Central memory CD8-positive, alpha-beta T cell (primary cell): ENCODE measurements around the gene CKM.
A peak's percentile ranks its signal among the peaks of the same experiment; 100 is the strongest.

Experiments used
- ATAC-seq: fragments of 150-1000 bp; cut with Tn5 transposase; replicated peaks from 2 replicates; pipeline ENCODE4 v1.10.0; 2022; ENCODE audit warnings: mild to moderate bottlenecking, moderate FRiP score, moderate number of reproducible peaks; ENCODE audit not compliant: poor library complexity, severe bottlenecking; ENCODE audit errors: extremely low read depth
- DNase-seq, 2 donors: peaks; one replicate each; pipeline ENCODE4 v3.0.0; 2021; ENCODE audit warnings: low spot score in 2 of 2
- H3K27ac Mint-ChIP-seq: one replicate; pipeline ENCODE4 v1.8.0; 2022; ENCODE audit warnings: low read depth, mild to moderate bottlenecking, moderate library complexity, mixed read lengths
- H3K27me3 Mint-ChIP-seq: one replicate; pipeline ENCODE4 v1.8.0; 2022; ENCODE audit warnings: mixed read lengths
- H3K36me3 Mint-ChIP-seq: one replicate; pipeline ENCODE4 v1.8.0; 2022; ENCODE audit warnings: mild to moderate bottlenecking, moderate library complexity, mixed read lengths; ENCODE audit not compliant: insufficient read depth
- H3K4me1 Mint-ChIP-seq: one replicate; pipeline ENCODE4 v1.8.0; 2022; ENCODE audit warnings: mixed read lengths
- H3K4me3 Mint-ChIP-seq: one replicate; pipeline ENCODE4 v1.8.0; 2022; ENCODE audit warnings: mild to moderate bottlenecking, moderate library complexity, mixed read lengths
- H3K9me3 Mint-ChIP-seq: one replicate; pipeline ENCODE4 v1.8.0; 2022; ENCODE audit warnings: mixed read lengths

The CKM gene

DNA sequence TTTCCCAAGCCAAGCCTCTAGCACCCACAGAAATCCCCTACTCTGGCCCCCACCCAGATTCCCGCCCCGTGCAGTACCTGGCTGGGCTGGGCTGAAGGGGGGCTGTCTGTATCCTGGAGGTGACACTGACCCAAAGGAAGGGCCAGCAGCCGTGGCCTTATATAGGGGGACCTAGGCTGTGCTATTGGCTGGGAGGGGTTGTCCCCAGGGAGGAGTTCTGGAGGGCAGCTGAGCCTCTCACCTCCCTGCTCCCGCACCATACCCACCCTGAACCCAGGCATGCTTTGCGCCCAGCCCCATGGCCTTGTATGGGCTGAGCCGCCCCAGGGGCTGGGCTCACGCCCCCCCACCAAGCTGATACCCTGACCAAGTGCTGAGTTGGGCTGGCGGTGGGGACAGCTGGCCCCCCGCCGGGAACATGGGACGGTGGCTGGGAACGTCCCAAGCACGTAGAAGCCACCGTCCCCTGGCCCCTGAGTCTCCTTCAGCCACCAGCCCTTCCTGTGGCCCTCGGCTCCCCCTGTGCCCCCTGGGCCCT lies at the start of gene CKM:
CKM (minus strand) TSS at position 132 of the 538 bp plus-strand sequence. CDS start 3,162 bp downstream, outside the sequence.
- Mint-ChIP-seq H3K4me3 (no peak within 1 kb of the TSS), H3K27ac (no peak within 1 kb of the TSS), H3K4me1 (peaks cover 6% of the 10 kb centered on the region), H3K36me3 (no peaks in the 10 kb centered on the region), H3K9me3 (no peaks in the 10 kb centered on the region), H3K27me3 (peaks cover 56% of the 10 kb centered on the region)
- ATAC-seq: no peak
- no peak for DNase-seq

DNA sequence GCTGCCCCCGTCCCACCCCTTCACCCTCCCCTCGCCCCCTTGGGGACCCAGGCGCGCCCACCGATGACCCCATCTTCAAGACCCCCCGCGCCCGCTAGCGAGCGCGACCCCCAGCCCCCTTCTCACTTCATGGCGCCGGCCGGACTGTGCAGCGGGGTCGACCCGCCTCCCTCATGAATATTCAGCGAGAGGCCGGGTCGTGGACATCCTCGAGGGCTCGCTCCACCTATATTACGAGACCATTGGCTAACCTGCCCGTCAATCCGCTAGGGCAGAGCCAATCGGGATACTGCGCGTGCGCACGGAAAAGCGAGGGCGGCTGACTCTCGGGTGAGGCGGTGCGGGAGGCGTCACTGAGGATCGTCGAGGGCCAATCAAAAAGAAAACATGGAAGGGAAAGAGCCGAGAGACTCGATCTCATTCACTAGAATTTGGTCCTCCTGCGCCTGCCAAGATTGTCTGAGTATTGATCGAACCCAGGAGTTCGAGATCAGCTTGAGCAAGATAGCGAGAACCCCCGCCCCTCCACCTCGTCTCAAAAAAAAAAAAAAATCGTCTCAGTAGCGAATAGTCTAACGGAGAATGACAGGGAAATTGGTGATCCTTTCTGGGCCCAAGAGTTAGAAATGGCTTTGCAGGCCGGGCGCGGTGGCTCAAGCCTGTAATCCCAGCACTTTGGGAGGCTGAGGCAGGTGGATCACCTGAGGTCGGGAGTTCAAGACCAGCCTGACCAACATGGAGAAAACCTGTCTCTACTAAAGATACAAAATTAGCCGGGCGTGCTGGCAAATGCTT lies 47.9 kb upstream of the CKM start, which contains the start of gene ERCC2:
ERCC2 (minus strand) TSS at position 164 of the 795 bp plus-strand sequence; CDS start at position 131, 33 bp downstream.
- peaks cover 16% of the 10 kb centered on the region for H3K36me3 Mint-ChIP-seq
- H3K27me3 Mint-ChIP-seq: no peaks in the 10 kb centered on the region
- peak within 1 kb of the TSS; percentile 72 for H3K27ac Mint-ChIP-seq
- H3K4me3 Mint-ChIP-seq: peak within 1 kb of the TSS; percentile 77
- ATAC-seq (peak; percentile 100), DNase-seq (peak; percentile 100)
- no peaks in the 10 kb centered on the region for H3K9me3 Mint-ChIP-seq
- no peaks in the 10 kb centered on the region for H3K4me1 Mint-ChIP-seq

DNA sequence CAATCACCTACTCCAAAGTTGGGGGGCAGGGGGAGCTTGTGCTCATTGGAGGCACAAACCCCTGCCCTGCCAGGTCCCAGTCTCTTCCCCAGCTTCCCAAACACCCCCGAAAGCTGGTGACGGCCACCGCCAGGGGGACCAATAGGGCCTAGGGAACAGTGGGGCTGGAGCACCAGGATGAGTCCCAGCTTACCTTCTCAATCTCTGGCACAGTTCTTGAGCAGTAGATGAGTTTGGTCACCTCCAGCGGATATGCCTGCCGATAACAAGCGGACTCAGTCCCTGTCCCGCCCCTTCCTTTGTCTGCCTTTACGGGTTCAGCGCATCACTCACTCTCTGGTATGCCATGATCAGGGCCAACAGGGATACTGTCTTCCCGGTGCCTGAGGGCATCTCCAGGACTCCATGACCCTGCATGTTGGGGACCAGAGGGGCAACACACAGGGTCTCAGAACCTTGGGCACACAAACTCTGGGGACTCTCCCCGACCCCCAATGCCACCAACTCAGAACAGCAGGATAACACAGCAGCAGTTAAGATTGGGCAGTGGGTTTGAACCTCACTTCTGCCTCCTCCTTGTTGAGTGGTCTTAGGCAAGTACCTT lies 46.2 kb upstream of the CKM start:
- Mint-ChIP-seq H3K27ac (no peak overlapping the region), H3K9me3 (no peaks in the 10 kb centered on the region), H3K27me3 (no peaks in the 10 kb centered on the region), H3K36me3 (peaks cover 16% of the 10 kb centered on the region), H3K4me1 (no peaks in the 10 kb centered on the region), H3K4me3 (peak overlapping the region; percentile 43)
- DNase-seq (no peak), ATAC-seq (no peak)

DNA sequence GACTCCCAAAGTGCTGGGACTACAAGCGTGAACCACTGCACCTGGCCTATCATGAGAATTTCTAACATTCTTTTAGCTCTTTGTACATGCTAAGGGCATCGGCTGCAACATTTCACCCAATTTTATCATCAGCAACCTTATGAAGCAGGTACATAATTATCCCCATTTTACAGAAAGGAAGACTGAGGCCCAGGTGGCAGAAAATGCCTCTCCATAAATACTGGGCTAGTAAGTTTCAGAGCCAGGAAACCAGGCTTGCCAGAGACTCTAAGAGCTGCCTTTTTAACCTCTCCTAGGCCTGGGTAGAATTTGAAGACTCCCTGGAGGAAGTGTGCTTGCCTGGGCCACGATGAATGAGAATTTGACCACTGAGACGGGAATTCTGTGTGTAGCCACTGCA lies 45.5 kb upstream of the CKM start:
- no peak for DNase-seq
- Mint-ChIP-seq H3K4me1 (no peaks in the 10 kb centered on the region), H3K9me3 (no peaks in the 10 kb centered on the region), H3K36me3 (peaks cover 16% of the 10 kb centered on the region), H3K27me3 (no peaks in the 10 kb centered on the region), H3K27ac (no peak overlapping the region), H3K4me3 (no peak overlapping the region)
- ATAC-seq: no peak

DNA sequence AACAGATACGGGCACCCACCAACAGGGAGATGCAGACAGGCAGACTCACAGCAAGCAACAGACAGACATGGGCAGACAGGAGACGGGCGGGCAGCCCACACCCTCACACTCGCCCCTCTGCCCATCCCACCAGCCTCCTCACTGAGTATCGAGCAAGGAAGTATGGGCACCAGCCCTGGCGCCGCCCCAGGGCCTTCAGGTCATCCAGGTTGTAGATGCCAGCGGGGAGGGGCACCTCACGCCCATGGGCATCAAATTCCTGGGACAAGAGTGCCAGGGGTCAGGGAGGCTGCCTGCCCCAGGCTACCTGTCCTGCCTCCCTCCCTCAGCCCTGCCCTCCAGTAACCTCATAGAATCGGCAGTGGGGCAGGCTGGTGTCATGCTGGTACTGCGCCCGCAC lies 42.0 kb upstream of the CKM start:
- Mint-ChIP-seq H3K4me1 (no peaks in the 10 kb centered on the region), H3K9me3 (no peaks in the 10 kb centered on the region), H3K27me3 (no peaks in the 10 kb centered on the region), H3K4me3 (no peak overlapping the region), H3K27ac (no peak overlapping the region), H3K36me3 (peaks cover 9% of the 10 kb centered on the region)
- ATAC-seq (no peak), DNase-seq (no peak)

DNA sequence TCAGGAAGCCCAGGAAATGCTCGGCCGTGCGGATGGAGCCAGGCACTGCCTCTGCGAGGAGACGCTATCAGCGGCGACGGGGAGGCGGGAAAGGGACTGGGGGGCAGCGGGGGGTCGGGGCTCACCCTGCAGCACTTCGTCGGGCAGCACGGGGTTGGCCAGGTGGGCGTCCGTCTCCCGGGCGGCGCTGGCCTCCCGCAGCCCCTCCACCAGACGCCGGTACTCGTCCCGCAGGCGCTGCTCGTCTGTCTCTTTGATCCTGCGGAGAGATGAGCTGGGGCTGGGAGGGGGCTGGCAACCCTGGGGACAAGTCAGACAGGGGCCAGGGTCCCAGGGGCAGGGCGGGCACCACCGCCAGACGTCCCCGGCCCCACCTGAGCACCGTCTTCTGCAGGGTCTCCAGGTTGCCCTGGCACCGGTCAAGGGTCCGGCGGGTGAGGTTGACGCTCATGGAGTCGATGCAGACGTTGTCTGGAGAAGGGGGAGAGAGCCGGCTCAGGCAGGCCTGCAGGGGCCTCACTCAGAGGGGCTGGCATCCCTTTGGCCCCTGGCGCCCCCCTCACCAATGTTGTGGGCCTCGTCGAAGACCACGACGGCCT lies 41.3 kb upstream of the CKM start:
- no peak overlapping the region for H3K4me3 Mint-ChIP-seq
- ATAC-seq: no peak
- peaks cover 9% of the 10 kb centered on the region for H3K36me3 Mint-ChIP-seq
- DNase-seq: no peak
- H3K27ac Mint-ChIP-seq: no peak overlapping the region
- no peaks in the 10 kb centered on the region for H3K4me1 Mint-ChIP-seq
- no peaks in the 10 kb centered on the region for H3K9me3 Mint-ChIP-seq
- no peaks in the 10 kb centered on the region for H3K27me3 Mint-ChIP-seq

DNA sequence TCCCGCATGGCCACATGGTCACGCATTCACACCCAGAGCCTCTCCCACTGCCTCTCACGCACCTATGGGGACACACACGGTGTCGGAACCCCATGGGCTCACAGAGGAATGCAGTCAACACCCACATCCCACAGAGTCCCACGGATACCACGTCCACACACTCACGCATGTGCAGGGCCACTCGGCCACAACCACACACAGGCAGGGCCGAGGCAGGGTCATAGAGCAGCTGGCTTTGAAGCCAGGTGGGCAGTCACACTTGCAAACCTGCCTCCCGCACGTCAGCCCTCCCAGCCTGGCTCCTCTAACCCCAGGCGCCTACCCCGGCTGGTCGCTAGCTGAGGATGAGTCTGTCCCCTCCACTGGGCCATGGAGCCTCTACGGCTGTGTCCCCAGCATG lies 39.6 kb upstream of the CKM start:
- DNase-seq: no peak
- H3K27ac Mint-ChIP-seq: no peak overlapping the region
- peaks cover 8% of the 10 kb centered on the region for H3K36me3 Mint-ChIP-seq
- no peak for ATAC-seq
- no peak overlapping the region for H3K4me3 Mint-ChIP-seq
- H3K4me1 Mint-ChIP-seq: no peaks in the 10 kb centered on the region
- H3K27me3 Mint-ChIP-seq: no peaks in the 10 kb centered on the region
- H3K9me3 Mint-ChIP-seq: no peaks in the 10 kb centered on the region

DNA sequence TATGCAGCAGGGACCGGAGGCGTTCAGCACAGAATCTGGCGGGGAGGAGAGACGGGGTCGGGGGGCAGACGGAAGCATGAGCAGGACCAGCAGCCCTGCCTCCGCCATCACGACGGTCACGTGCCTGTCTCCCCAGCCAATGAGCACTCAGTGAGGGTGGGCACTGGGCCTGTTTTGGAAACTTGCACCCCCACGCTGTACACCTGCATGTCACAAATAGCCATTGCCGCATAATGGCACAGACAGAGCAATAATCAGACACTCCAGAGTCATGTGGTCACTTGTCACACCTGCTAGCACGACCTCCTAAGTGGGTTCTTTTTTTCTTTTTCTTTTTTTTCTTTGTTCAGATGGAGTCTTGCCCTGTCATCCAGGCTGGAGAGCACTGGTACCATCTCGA lies 38.9 kb upstream of the CKM start:
- no peaks in the 10 kb centered on the region for H3K9me3 Mint-ChIP-seq
- H3K4me1 Mint-ChIP-seq: no peaks in the 10 kb centered on the region
- peak overlapping the region; percentile 37 for H3K27ac Mint-ChIP-seq
- ATAC-seq (no peak), DNase-seq (no peak)
- no peak overlapping the region for H3K4me3 Mint-ChIP-seq
- no peaks in the 10 kb centered on the region for H3K27me3 Mint-ChIP-seq
- H3K36me3 Mint-ChIP-seq: peaks cover 7% of the 10 kb centered on the region

DNA sequence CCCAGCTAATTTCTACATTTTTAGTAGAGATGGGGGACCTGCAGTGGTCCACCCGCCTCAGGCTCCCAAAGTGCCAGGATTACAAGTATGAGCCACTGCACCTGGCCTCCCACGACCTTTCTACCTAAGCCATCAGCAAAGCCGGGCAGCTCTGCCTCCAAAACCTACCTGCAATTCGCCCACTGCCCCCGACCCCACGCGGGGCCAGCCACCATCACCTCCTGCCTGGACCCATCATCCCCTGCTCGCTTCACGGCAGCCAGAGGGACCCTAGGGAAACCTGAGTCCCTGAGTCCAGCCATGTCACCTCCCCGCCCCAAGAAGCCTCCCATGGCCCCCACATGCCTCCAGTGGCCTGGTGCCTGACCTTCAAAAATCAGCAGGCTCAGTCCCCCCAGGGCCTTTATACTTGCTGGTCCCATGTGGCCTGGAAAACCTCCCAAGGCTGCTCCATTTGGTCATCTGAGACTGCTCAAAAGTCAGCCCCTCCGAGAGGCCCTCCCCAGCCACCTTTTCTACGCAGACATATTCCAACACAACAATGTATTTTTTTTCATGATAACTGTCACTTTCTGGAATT lies 35.6 kb upstream of the CKM start:
- no peak for ATAC-seq
- peak overlapping the region; percentile 19 for H3K27ac Mint-ChIP-seq
- peaks cover 7% of the 10 kb centered on the region for H3K36me3 Mint-ChIP-seq

DNA sequence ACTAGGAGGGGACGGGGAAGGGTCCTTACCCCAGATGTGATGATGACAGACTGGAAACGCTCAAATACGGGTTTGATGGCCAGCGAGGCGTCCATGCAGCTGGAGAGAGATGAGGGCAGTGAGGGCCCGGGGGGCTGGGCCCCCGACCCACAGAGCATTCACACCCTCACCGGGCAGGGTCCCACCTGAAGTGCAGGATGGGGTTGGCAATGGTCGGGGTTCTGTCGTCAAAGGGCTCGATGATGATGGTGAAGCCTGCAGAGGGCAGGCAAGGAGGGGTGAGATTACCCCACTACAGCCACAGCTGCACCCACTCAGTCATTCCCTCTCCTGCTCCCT lies 34.7 kb upstream of the CKM start:
- Mint-ChIP-seq H3K4me3 (no peak overlapping the region), H3K36me3 (peaks cover 8% of the 10 kb centered on the region), H3K4me1 (peaks cover 7% of the 10 kb centered on the region), H3K27ac (no peak overlapping the region), H3K27me3 (no peaks in the 10 kb centered on the region), H3K9me3 (no peaks in the 10 kb centered on the region)
- DNase-seq (no peak), ATAC-seq (no peak)

More for the DNA sequence above, 35.6 kb upstream of the CKM start:
- H3K4me3 Mint-ChIP-seq: no peak overlapping the region
- no peaks in the 10 kb centered on the region for H3K27me3 Mint-ChIP-seq
- no peaks in the 10 kb centered on the region for H3K9me3 Mint-ChIP-seq
- peaks cover 7% of the 10 kb centered on the region for H3K4me1 Mint-ChIP-seq
- no peak for DNase-seq

DNA sequence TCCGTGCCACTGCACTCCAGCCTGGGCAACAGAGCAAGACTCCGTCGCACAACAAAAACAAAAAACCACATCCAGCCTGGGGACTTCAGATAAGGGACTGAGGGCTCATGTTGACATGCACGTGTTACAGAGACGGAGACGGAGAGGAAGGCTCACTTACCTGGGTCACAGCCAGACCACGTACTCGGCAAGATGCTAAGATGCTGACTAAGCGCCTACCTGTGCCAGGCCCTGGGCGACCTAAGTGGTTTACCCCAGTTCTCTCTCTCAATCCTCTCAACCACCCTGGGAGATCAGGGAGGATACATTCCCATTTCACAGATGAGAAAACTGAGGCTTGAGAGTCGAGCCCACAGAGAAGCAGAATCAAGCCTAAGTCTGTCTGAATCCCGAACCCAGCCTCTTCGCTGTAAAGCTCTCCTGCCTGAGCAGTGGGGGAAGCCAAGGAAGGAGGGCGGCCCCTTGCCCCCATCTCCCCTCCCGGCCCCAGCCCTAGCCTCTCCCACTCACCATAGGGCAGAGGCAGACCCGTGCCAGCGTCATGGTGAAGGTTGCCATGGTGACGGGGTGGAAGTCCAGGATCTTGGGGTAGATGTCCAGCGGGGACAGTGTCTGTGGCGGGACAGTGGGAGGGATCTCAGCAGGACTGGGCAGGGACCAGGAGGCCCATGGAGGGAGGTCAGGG lies 34.2 kb upstream of the CKM start:
- Mint-ChIP-seq H3K9me3 (no peaks in the 10 kb centered on the region), H3K27ac (no peak overlapping the region), H3K36me3 (peaks cover 8% of the 10 kb centered on the region), H3K4me1 (peaks cover 7% of the 10 kb centered on the region), H3K4me3 (no peak overlapping the region), H3K27me3 (no peaks in the 10 kb centered on the region)
- no peak for DNase-seq
- ATAC-seq: no peak

DNA sequence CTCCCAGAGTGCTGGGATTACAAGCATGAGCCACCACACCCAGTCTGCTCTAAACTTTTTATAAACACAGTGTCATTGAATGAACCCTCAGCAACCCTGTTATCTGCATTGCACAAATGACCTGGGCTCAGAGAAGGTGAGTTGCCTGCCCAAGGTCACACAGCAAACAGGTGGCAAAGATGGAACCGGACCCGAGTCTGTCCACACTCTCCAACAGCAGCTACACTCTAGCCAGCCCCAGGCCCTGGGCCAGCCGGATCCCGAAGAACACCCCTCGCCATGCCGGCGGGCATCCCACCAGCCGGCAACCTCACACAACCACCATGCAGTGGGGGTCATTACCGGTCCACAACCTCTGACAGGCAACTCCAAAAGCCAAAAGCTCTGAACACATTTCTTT lies 33.2 kb upstream of the CKM start:
- no peak for ATAC-seq
- DNase-seq: no peak
- Mint-ChIP-seq H3K27me3 (no peaks in the 10 kb centered on the region), H3K27ac (no peak overlapping the region), H3K4me1 (peaks cover 7% of the 10 kb centered on the region), H3K9me3 (no peaks in the 10 kb centered on the region), H3K4me3 (no peak overlapping the region), H3K36me3 (peaks cover 9% of the 10 kb centered on the region)
